Esophagus squamous epithelium (tissue), 5 donors: ENCODE data around the gene ERC1. TPM values are rescaled to one million over a fixed set of nuclear protein-coding genes. Genes with fewer than 3 reads are reported as not detected.
"Not testable (repeated sequence)": the region's sequence is repeated elsewhere in the genome, so short reads cannot be mapped to it uniquely, and the experiment has no call there.

Experiments
- DNase-seq: peaks from one replicate; lab custom pipeline; 2025; lab: John Stamatoyannopoulos, UW
- H3K27ac ChIP-seq, 4 donors: fragments of 200-600 bp; sonication (generic); one replicate each; pipeline ENCODE4 v1.5.1; 2016 to 2019; ENCODE audit warnings: mild to moderate bottlenecking in 1 of 4
- H3K27me3 ChIP-seq, 4 donors: fragments of 200-600 bp; sonication (generic); 1 replicate in 3 of 4; 2 replicates in 1 of 4; pipeline versions ENCODE4 v1.5.1 to v1.6.0; 2017 to 2021; ENCODE audit warnings: antibody characterized with exemption in 1 of 4
- H3K36me3 ChIP-seq, 3 donors: fragments of 200-600 bp; sonication (generic); one replicate each; pipeline ENCODE4 v1.5.1; 2016 to 2019
- H3K4me1 ChIP-seq, 3 donors: fragments of 200-600 bp; sonication (generic); one replicate each; pipeline ENCODE4 v1.5.1; 2017 to 2019
- H3K4me3 ChIP-seq, 4 donors: fragments of 200-600 bp; sonication (generic); 1 replicate in 3 of 4; 2 replicates in 1 of 4; pipeline ENCODE4 v1.5.1; 2016 to 2019; ENCODE audit warnings: mild to moderate bottlenecking in 2 of 4, moderate library complexity in 1 of 4
- H3K9me3 ChIP-seq, 3 donors: fragments of 200-600 bp; sonication (generic); one replicate each; pipeline ENCODE4 v1.5.1; 2016 to 2019
- POLR2A ChIP-seq, 4 donors: fragments of 450-650 bp; IDR thresholded peaks; one replicate each; pipeline ENCODE4 v1.6.1; 2017; ENCODE audit warnings: antibody characterized with exemption in 4 of 4, mild to moderate bottlenecking in 4 of 4, moderate library complexity in 3 of 4
- WGBS, 2 donors: methylation state at CpG; one replicate each; pipeline ENCODE4 v1.1.5; 2018; 5-methylcytosine and 5-hydroxymethylcytosine counted together
- intact Hi-C: fragments of 100-400 bp; cut with DNase I; formaldehyde crosslinking; loops from one replicate; pipeline ENCODE4 v1.15.0; 2022
- total RNA-seq, 4 donors: library from RNA; depleted of rRNA; stranded (reverse); fragments of >200 nt; gene quantifications; one replicate each; pipeline ENCODE4 v1.1.0, GENCODE V29; 2016
- TF ChIP-seq, protein P1 (sequence below), 6 experiments: fragments of 450-650 bp in 4 of 6; fragments of 200-600 bp in 2 of 6; sonication (generic) in 2 of 6; IDR thresholded peaks; one replicate each; pipeline ENCODE4 v1.5.1; 2016 to 2019; ENCODE audit warnings: antibody characterized with exemption in 6 of 6, mild to moderate bottlenecking in 4 of 6, moderate library complexity in 4 of 6
- donor health status: DM: yes; HTN: yes; CAD: no.

The ERC1 gene
- total RNA-seq, 4 donors from 2014 or later = 19.0 to 50.7 (median 37.5) TPM

- H3K27me3 ChIP-seq = no peaks in the 10 kb centered on the region
- no peak overlapping the region for H3K27ac ChIP-seq
- no peaks in the 10 kb centered on the region for H3K36me3 ChIP-seq
- intact Hi-C loops = no loop called here
- no peak for DNase-seq
- no peak overlapping the region for H3K4me3 ChIP-seq
- no peak for TF ChIP-seq POLR2A (IDR thresholded peaks at IDR 0.05)
- TF ChIP-seq, protein P1, sequence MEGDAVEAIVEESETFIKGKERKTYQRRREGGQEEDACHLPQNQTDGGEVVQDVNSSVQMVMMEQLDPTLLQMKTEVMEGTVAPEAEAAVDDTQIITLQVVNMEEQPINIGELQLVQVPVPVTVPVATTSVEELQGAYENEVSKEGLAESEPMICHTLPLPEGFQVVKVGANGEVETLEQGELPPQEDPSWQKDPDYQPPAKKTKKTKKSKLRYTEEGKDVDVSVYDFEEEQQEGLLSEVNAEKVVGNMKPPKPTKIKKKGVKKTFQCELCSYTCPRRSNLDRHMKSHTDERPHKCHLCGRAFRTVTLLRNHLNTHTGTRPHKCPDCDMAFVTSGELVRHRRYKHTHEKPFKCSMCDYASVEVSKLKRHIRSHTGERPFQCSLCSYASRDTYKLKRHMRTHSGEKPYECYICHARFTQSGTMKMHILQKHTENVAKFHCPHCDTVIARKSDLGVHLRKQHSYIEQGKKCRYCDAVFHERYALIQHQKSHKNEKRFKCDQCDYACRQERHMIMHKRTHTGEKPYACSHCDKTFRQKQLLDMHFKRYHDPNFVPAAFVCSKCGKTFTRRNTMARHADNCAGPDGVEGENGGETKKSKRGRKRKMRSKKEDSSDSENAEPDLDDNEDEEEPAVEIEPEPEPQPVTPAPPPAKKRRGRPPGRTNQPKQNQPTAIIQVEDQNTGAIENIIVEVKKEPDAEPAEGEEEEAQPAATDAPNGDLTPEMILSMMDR (IDR thresholded peaks at IDR 0.05) = no peak
- H3K4me1 ChIP-seq = no peaks in the 10 kb centered on the region
- WGBS, 2 donors = 77 to 80% methylated on average over 3 of the region's 3 CpGs
- H3K9me3 ChIP-seq = no peaks in the 10 kb centered on the region
These were observed 235.9 kb downstream of the ERC1 start for GRCh38 chr12:1226951-1227350.

DNA sequence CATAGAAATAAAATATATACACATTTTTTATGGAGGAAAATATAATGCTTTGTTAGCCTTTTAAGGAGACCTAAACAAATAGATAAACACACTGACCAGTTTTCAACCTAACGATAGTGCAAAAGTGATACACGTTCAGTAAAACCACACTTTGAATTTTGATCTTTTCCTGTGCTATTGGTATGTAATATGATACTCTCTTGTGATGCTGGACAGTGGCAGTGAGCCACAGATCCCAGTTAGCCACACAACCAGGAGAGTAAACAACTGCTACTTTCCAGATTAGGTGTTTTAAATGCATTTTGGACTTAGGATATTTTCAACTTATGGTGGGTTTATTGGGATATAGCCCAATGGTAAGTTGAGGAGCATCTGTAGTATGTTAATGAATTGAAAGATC is 243.1 kb downstream of the ERC1 start:
- H3K9me3 ChIP-seq = no peaks in the 10 kb centered on the region
- H3K4me1 ChIP-seq = no peaks in the 10 kb centered on the region
- H3K27ac ChIP-seq = no peak overlapping the region
- 80 to 93% methylated on average over 2 of the region's 2 CpGs for WGBS, 2 donors
- no peak overlapping the region for H3K4me3 ChIP-seq
- intact Hi-C loops = no loop called here
- peaks cover 0 to 33% (median 0%) of the 10 kb centered on the region in 3 donors for H3K36me3 ChIP-seq
- no peak for TF ChIP-seq POLR2A (IDR thresholded peaks at IDR 0.05)
- TF ChIP-seq, protein P1 (IDR thresholded peaks at IDR 0.05) = no peak
- no peak for DNase-seq
- no peaks in the 10 kb centered on the region for H3K27me3 ChIP-seq

DNA sequence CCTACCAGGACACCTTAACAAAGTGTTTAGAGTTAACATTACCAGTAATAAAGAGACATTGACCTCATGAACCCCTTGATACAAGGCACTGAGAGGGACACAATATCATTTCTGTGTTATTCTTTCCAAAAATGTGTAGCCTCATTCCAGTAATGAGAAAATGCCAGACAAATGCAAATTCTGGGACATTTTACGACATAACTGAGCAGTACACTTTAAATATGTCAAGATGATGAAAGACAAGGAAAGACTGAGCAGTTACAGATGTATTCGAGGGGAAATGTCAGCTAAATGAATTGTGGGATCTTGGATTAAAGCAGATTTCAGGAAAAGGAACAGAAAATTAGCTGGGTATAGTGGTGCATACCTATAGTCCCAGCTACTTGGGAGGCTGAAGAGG is 255.6 kb downstream of the ERC1 start:
- Histone ChIP-seq H3K9me3 (no peaks in the 10 kb centered on the region), H3K27ac (no peak overlapping the region), H3K4me3 (no peak overlapping the region), H3K36me3 (peaks cover 0 to 7% (median 0%) of the 10 kb centered on the region in 3 donors), H3K4me1 (peaks cover 0 to 18% (median 0%) of the 10 kb centered on the region in 3 donors), H3K27me3 (no peaks in the 10 kb centered on the region)
- DNase-seq = no peak
- TF ChIP-seq, protein P1 (IDR thresholded peaks at IDR 0.05) = no peak
- TF ChIP-seq POLR2A (IDR thresholded peaks at IDR 0.05) = no peak
- 73 to 94% methylated on average over 2 of the region's 2 CpGs for WGBS, 2 donors
- intact Hi-C loops = no loop called here

DNA sequence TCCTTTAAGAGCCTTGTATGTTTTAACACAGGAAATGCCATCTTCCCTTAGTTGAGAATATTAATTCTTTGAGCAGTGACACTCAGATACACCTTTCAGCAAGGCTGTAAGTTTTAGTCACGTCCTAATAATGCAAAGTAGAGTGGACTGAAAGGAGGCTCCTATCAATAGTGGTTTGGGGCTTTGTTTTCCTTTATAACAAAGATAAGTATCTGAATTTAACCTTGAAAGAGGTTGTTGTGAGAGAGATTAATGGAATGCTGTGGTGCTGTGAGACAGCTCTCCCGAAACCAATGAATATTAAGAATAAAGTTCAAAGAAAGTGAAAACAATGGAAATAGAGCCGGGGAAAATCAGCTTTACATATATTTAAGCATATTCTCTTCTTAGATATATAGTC is 259.6 kb downstream of the ERC1 start:
- no peaks in the 10 kb centered on the region for H3K27me3 ChIP-seq
- H3K36me3 ChIP-seq = no peaks in the 10 kb centered on the region
- no peak for DNase-seq
- intact Hi-C loops = no loop called here
- H3K9me3 ChIP-seq = no peaks in the 10 kb centered on the region
- peaks cover 0 to 18% (median 0%) of the 10 kb centered on the region in 3 donors for H3K4me1 ChIP-seq
- no peak overlapping the region for H3K27ac ChIP-seq
- H3K4me3 ChIP-seq = no peak overlapping the region
- TF ChIP-seq POLR2A (IDR thresholded peaks at IDR 0.05) = no peak
- TF ChIP-seq, protein P1 (IDR thresholded peaks at IDR 0.05) = no peak
- WGBS, 2 donors = 60 to 72% methylated on average over 3 of the region's 3 CpGs

DNA sequence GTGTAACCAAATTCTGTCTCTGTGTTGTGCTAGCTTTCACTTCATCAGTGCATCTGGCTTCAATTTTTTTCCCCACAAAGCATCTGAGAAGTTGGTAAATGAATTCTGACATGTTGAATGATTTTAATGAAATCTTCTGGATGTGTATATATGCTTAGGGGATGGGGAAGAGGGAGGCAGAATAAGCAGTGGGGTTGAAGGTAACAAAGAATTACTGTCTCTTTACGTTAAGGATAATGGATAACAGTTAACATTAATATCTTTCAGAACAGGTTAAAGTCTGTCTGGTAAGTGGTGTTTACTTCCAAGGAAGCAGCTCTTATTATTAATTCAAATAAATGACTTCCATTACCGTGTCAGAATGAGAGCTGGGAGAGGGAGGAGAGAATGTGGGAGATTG is 261.7 kb downstream of the ERC1 start:
- H3K4me1 ChIP-seq = peaks cover 0 to 18% (median 0%) of the 10 kb centered on the region in 3 donors
- no peak for TF ChIP-seq POLR2A (IDR thresholded peaks at IDR 0.05)
- TF ChIP-seq, protein P1 (IDR thresholded peaks at IDR 0.05) = no peak
- no peaks in the 10 kb centered on the region for H3K27me3 ChIP-seq
- H3K36me3 ChIP-seq = peaks cover 0 to 11% (median 0%) of the 10 kb centered on the region in 3 donors
- intact Hi-C loops = no loop called here
- DNase-seq = no peak
- H3K27ac ChIP-seq = no peak overlapping the region
- no peak overlapping the region for H3K4me3 ChIP-seq
- H3K9me3 ChIP-seq = no peaks in the 10 kb centered on the region
- WGBS, 2 donors = 64 to 85% methylated on average over 2 of the region's 2 CpGs

GRCh38 chr12:1255125-1255524 is 264.1 kb downstream of the ERC1 start:
- DNase-seq, H3K27me3 ChIP-seq, H3K4me1 ChIP-seq, H3K4me3 ChIP-seq, H3K9me3 ChIP-seq, H3K27ac ChIP-seq, intact Hi-C loops: not testable (repeated sequence)
- 91 to 98% methylated on average over 6 of the region's 6 CpGs for WGBS, 2 donors
- H3K36me3 ChIP-seq = peaks cover 0 to 11% (median 0%) of the 10 kb centered on the region in 3 donors

- intact Hi-C loops, H3K4me1 ChIP-seq, H3K27ac ChIP-seq, H3K27me3 ChIP-seq, DNase-seq, H3K4me3 ChIP-seq, H3K9me3 ChIP-seq: not testable (repeated sequence)
- peaks cover 0 to 13% (median 0%) of the 10 kb centered on the region in 3 donors for H3K36me3 ChIP-seq
- WGBS, 2 donors = 96 to 100% methylated on average over 4 of the region's 4 CpGs
These were observed 264.8 kb downstream of the ERC1 start for GRCh38 chr12:1255854-1256253.
